Spinal cord (tissue), 10 donors: ENCODE measurements around the gene SLMAP. TPM values are rescaled to one million over a fixed set of nuclear protein-coding genes. Genes with fewer than 3 reads are reported as not detected.
A peak's percentile ranks its signal among the peaks of the same experiment; 100 is the strongest.

ENCODE experiments used
- DNase-seq, 6 donors: peaks; one replicate each; pipeline versions ENCODE4 v3.0.0 to v3.0.0-alpha.2; 2013 to 2015; ENCODE audit warnings: low spot score in 6 of 6, low read depth in 4 of 6
- H3K27ac ChIP-seq: one replicate; pipeline ENCODE4 v1.5.1; 2013; ENCODE audit warnings: low read depth, low read length, control low read depth
- H3K27me3 ChIP-seq: one replicate; pipeline ENCODE4 v1.6.1; 2013; ENCODE audit warnings: low read length; ENCODE audit not compliant: control insufficient read depth, insufficient read depth
- H3K36me3 ChIP-seq: one replicate; pipeline ENCODE4 v1.6.1; 2013; ENCODE audit warnings: low read length; ENCODE audit not compliant: control insufficient read depth, insufficient read depth
- H3K4me1 ChIP-seq: one replicate; pipeline ENCODE4 v1.6.1; 2013; ENCODE audit warnings: low read length; ENCODE audit not compliant: control insufficient read depth, insufficient read depth
- H3K4me3 ChIP-seq: one replicate; pipeline ENCODE4 v1.5.1; 2013; ENCODE audit warnings: low read depth, low read length, control low read depth
- H3K9me3 ChIP-seq: one replicate; pipeline ENCODE4 v1.6.1; 2013; ENCODE audit warnings: low read length; ENCODE audit not compliant: control insufficient read depth, insufficient read depth
- WGBS: methylation state at CpG from one replicate; pipeline ENCODE4 v1.1.5; 2013; ENCODE audit warnings: missing lambda C conversion rate; ENCODE audit not compliant: insufficient coverage; 5-methylcytosine and 5-hydroxymethylcytosine counted together
- polyA plus RNA-seq, 2 donors: library from polyadenylated mRNA; unstranded; fragments of 120-200 nt; gene quantifications; one replicate each; pipeline ENCODE4 v1.2.1, GENCODE V29; 2013; ENCODE audit not compliant: insufficient read length in 2 of 2
- total RNA-seq, 2 donors: library from RNA; depleted of rRNA in 1 of 2; stranded (reverse); fragments of 120-200 nt in 1 of 2; fragments of >200 nt in 1 of 2; gene quantifications; one replicate each; pipeline versions ENCODE4 v1.2.3 to v1.2.4, GENCODE V29; 2013 to 2014
- donor health status: healthy.

The SLMAP gene
- total and polyA plus RNA-seq, 4 donors, result 36.3 to 80.9 (median 40.6) TPM

GRCh38 chr3:57768595-57768994, 12.5 kb downstream of the SLMAP start:
- no peaks in the 10 kb centered on the region for H3K4me1 ChIP-seq
- WGBS, result no CpG with 5 or more reads among the region's 3 CpGs
- no peak overlapping the region for H3K4me3 ChIP-seq
- H3K27ac ChIP-seq, result no peak overlapping the region
- H3K9me3 ChIP-seq, result no peaks in the 10 kb centered on the region
- H3K27me3 ChIP-seq, result no peaks in the 10 kb centered on the region
- DNase-seq, result no peak
- no peaks in the 10 kb centered on the region for H3K36me3 ChIP-seq

GRCh38 chr3:57770009-57770827, 14.1 kb downstream of the SLMAP start:
- no peaks in the 10 kb centered on the region for H3K27me3 ChIP-seq
- H3K27ac ChIP-seq, result no peak overlapping the region
- no peaks in the 10 kb centered on the region for H3K36me3 ChIP-seq
- no peaks in the 10 kb centered on the region for H3K4me1 ChIP-seq
- H3K9me3 ChIP-seq, result no peaks in the 10 kb centered on the region
- H3K4me3 ChIP-seq, result no peak overlapping the region
- no peak for DNase-seq
- WGBS, result 67% methylated on average over 2 of the region's 4 CpGs

DNA sequence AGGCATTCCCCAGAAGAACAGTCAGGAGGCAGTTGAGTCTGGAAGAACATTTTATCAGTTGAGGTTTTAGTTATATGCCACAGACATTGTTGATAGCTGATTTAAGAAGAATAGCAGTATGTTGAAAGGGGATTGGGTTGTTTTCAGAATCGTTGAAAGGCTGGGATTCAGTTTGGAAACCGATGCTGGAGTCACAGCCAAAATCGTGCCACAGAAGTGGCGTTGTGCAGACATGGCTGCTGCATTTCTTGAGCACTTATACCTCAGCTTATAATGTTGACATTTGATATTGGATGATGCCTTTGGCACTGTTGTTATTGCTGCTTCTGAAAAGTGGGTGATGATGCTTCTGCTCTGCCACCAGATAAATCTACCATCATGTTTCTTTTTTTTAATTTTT, 16.1 kb downstream of the SLMAP start:
- Histone ChIP-seq H3K27ac (no peak overlapping the region), H3K4me1 (no peaks in the 10 kb centered on the region), H3K4me3 (no peak overlapping the region), H3K36me3 (no peaks in the 10 kb centered on the region), H3K9me3 (no peaks in the 10 kb centered on the region), H3K27me3 (no peaks in the 10 kb centered on the region)
- DNase-seq, result peak in 1 of 6 donors; percentile 60
- WGBS, result 100% methylated on average over 4 of the region's 4 CpGs

DNA sequence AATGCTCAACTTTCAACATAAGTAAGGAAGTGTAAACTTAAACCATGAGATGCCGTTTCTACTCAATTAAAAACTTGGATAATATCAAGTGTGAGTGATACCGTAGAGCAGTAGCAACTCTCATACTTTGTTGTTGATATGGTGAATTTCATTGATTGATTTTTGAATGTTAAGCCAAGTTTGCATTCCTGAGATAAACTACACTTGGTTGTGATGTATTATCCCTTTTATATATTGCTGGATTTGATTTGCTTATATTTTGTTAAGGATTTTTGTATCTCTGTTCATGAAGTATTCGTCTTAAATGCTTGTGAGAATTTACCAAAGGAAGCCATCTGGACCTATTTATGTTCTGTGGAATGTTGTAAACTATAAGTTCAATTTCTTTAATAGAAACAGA, 21.7 kb downstream of the SLMAP start:
- H3K36me3 ChIP-seq, result no peaks in the 10 kb centered on the region
- no peaks in the 10 kb centered on the region for H3K27me3 ChIP-seq
- no peaks in the 10 kb centered on the region for H3K9me3 ChIP-seq
- no peak overlapping the region for H3K4me3 ChIP-seq
- 100% methylated on average over 1 of the region's 3 CpGs for WGBS
- no peaks in the 10 kb centered on the region for H3K4me1 ChIP-seq
- no peak overlapping the region for H3K27ac ChIP-seq
- DNase-seq, result no peak

DNA sequence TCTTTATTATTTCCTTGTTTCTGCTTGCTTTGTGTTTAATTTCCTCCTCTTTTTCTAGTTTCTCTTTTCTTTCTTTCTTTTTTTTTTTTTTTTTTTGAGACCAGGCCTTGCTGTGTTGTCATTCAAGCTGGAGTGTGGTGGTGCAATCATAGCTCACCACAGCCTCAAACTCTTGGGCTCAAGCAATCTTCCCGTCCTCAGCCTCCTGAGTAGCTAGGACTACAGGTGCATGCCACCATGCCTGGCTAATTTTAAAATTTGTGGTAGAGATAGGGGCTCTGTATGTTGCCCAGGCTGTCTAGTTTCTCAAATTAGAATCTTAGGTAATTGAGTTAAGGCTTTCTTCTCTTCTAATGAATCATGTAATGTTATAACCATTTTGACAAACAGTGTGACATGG, 22.4 kb downstream of the SLMAP start:
- no peak for DNase-seq
- H3K27ac ChIP-seq, result no peak overlapping the region
- no CpG with 5 or more reads among the region's 1 CpG for WGBS
- no peak overlapping the region for H3K4me3 ChIP-seq
- no peaks in the 10 kb centered on the region for H3K27me3 ChIP-seq
- no peaks in the 10 kb centered on the region for H3K4me1 ChIP-seq
- no peaks in the 10 kb centered on the region for H3K9me3 ChIP-seq
- H3K36me3 ChIP-seq, result no peaks in the 10 kb centered on the region

- H3K36me3 ChIP-seq, result no peaks in the 10 kb centered on the region
- DNase-seq, result no peak
- H3K27me3 ChIP-seq, result no peaks in the 10 kb centered on the region
- no peak overlapping the region for H3K4me3 ChIP-seq
- H3K4me1 ChIP-seq, result no peaks in the 10 kb centered on the region
- no peaks in the 10 kb centered on the region for H3K9me3 ChIP-seq
- WGBS, result no CpG with 5 or more reads among the region's 1 CpG
- no peak overlapping the region for H3K27ac ChIP-seq
Measured at GRCh38 chr3:57779666-57780065, 23.6 kb downstream of the SLMAP start.

DNA sequence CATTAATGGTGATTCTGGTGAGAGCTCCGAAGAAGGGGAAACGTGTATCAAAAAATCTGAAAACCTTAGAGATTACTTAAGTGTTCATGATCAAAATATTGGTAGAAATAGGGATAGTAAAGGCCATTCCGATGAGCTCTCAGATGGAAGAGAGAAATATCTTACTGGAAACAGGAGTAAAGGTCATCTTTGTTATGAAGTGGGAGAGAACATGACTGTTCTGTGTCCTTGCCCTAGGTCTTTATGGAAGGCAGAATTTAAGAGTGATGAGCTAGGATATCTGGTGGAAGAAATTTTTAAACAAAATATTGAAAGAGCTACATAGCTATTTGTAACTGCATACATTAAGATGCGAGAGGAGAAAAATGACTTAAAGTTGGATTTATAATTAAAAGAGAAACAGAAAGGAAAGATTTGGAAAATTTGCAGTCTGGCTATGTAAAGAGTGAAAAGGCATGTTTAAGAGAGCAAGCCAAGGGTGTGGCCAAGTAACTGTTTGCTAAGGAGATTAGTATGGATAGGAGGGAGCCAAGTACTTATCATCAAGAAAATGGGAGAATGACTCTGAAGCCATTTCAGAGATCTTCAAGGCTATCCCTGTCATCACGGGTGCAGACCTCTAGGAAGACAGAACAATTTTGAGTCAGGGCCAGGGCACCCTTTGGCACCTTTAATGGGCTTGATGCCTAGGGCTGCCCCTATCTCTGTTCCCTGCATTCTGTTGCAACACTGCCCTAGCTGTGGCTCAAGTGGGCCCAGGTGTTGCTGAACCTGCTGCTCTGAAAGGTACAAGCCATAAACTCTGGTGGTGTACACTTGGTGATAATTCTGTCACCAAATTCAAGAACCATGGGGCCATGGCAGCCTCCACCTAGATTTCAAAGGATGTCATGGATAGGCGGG, 27.3 kb downstream of the SLMAP start:
- no peaks in the 10 kb centered on the region for H3K27me3 ChIP-seq
- H3K9me3 ChIP-seq, result no peaks in the 10 kb centered on the region
- no peaks in the 10 kb centered on the region for H3K36me3 ChIP-seq
- H3K4me3 ChIP-seq, result no peak overlapping the region
- no peak for DNase-seq
- WGBS, result 99% methylated on average over 6 of the region's 6 CpGs
- H3K27ac ChIP-seq, result no peak overlapping the region
- H3K4me1 ChIP-seq, result no peaks in the 10 kb centered on the region

DNA sequence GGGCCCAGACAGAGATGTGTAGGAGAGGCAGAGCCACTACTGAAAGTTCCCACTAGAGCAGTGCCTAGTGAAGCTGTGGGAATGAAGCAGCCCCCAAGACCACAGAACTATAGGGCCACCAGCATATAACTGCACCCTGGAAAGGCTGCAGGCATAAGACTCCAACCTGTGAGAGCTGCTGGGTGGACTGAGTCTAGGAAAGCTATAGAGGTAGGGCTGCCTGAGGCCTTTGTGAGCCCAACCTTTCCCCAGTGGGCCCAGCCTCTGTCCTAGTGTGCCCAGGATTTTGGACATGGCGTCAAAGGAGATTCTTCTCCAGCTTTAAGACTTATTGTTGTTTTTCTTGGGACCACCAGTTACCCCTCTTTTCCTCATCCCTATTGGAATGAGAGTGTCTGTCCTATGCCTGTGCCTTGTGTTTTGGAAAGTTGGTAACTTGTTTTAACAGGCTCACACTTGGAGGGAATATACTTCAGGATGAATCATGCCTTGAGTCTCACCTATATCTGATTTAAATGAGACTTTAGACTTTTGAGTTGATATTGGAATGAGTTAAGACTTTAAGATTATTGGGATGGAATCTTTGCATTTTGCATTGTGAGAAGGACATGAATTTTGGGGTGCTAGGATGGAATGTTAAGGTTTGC, 28.1 kb downstream of the SLMAP start:
- WGBS, result no CpG with 5 or more reads among the region's 1 CpG
- H3K4me3 ChIP-seq, result no peak overlapping the region
- no peaks in the 10 kb centered on the region for H3K36me3 ChIP-seq
- no peak overlapping the region for H3K27ac ChIP-seq
- no peaks in the 10 kb centered on the region for H3K4me1 ChIP-seq
- no peaks in the 10 kb centered on the region for H3K27me3 ChIP-seq
- H3K9me3 ChIP-seq, result no peaks in the 10 kb centered on the region
- no peak for DNase-seq

GRCh38 chr3:57785446-57785845, 29.3 kb downstream of the SLMAP start:
- Histone ChIP-seq H3K36me3 (no peaks in the 10 kb centered on the region), H3K27ac (no peak overlapping the region), H3K9me3 (no peaks in the 10 kb centered on the region), H3K4me3 (no peak overlapping the region), H3K4me1 (no peaks in the 10 kb centered on the region), H3K27me3 (no peaks in the 10 kb centered on the region)
- no CpG with 5 or more reads among the region's 1 CpG for WGBS
- no peak for DNase-seq
